Smooth muscle cell (in vitro differentiated cells): ENCODE results near the gene KIF26B. TPM values are rescaled to one million over a fixed set of nuclear protein-coding genes. Genes with fewer than 3 reads are reported as not detected.

Source experiments
- DNase-seq: peaks from one replicate; lab custom pipeline; 2025; ENCODE audit not compliant: unreplicated experiment; lab: John Stamatoyannopoulos, UW
- H2AFZ ChIP-seq: fragments of 200-600 bp; sonication (generic); 2 replicates; pipeline ENCODE4 v1.6.0; 2016; ENCODE audit warnings: antibody characterized with exemption, low read depth, mild to moderate bottlenecking
- H3F3A ChIP-seq: fragments of 200-600 bp; sonication (generic); 2 replicates; pipeline ENCODE4 v1.6.0; 2017; ENCODE audit warnings: antibody characterized with exemption, low read depth
- H3K27ac ChIP-seq: fragments of 200-600 bp; sonication (generic); 2 replicates; pipeline ENCODE4 v1.5.1; 2016; ENCODE audit warnings: low read depth, mild to moderate bottlenecking
- H3K27me3 ChIP-seq: fragments of 200-600 bp; sonication (generic); 2 replicates; pipeline ENCODE4 v1.6.1; 2016; ENCODE audit warnings: low read depth, mild to moderate bottlenecking
- H3K36me3 ChIP-seq: fragments of 200-600 bp; sonication (generic); 2 replicates; pipeline ENCODE4 v1.5.1; 2016; ENCODE audit warnings: low read depth
- H3K4me1 ChIP-seq: fragments of 200-600 bp; sonication (generic); 2 replicates; pipeline ENCODE4 v1.5.1; 2016; ENCODE audit warnings: low read depth
- H3K4me2 ChIP-seq: fragments of 200-600 bp; sonication (generic); 2 replicates; pipeline ENCODE4 v1.6.0; 2016; ENCODE audit warnings: mild to moderate bottlenecking
- H3K4me3 ChIP-seq: fragments of 200-600 bp; sonication (generic); 2 replicates; pipeline ENCODE4 v1.5.1; 2016; ENCODE audit warnings: mild to moderate bottlenecking
- H3K79me2 ChIP-seq: fragments of 200-600 bp; sonication (generic); 2 replicates; pipeline ENCODE4 v1.6.0; 2016; ENCODE audit warnings: low read depth, mild to moderate bottlenecking
- H3K9ac ChIP-seq: fragments of 200-600 bp; sonication (generic); 2 replicates; pipeline ENCODE4 v1.6.0; 2016; ENCODE audit warnings: low read depth
- H3K9me3 ChIP-seq: fragments of 200-600 bp; sonication (generic); replicated peaks from 2 replicates; pipeline ENCODE4 v1.5.1; 2016; ENCODE audit warnings: low read depth
- H4K20me1 ChIP-seq: fragments of 200-600 bp; sonication (generic); 2 replicates; pipeline ENCODE4 v1.6.0; 2016; ENCODE audit warnings: low read depth
- CTCF ChIP-seq: fragments of 200-600 bp; sonication (generic); IDR thresholded peaks from 2 replicates; pipeline ENCODE4 v1.5.1; 2017; ENCODE audit warnings: borderline replicate concordance, mild to moderate bottlenecking, antibody characterized with exemption; ENCODE audit not compliant: insufficient read depth, poor library complexity, severe bottlenecking
- WGBS: methylation state at CpG from one replicate; pipeline ENCODE4 v1.1.7; 2016; ENCODE audit warnings: low lambda C conversion rate; 5-methylcytosine and 5-hydroxymethylcytosine counted together
- polyA plus RNA-seq: library from polyadenylated mRNA; unstranded; fragments of >200 nt; fragmentation: Nextera tagmentation; extraction: Ambion mirVana; gene quantifications from 2 replicates; pipeline ENCODE4 v1.2.1, GENCODE V29; 2016
- total RNA-seq: library from RNA; depleted of rRNA; stranded (reverse); fragments of >200 nt; gene quantifications from 2 replicates; pipeline ENCODE4 v1.2.3, GENCODE V29; 2014

The KIF26B gene
- total and polyA plus RNA-seq, 2 experiments from 2014 or later, result 24.9 to 43.3 TPM

- Histone ChIP-seq H3K4me3 (no peak overlapping the region), H3K27me3 (no peaks in the 10 kb centered on the region), H3K79me2 (peaks cover 3% of the 10 kb centered on the region), H2AFZ (no peak overlapping the region), H3K4me2 (no peak overlapping the region), H3K9me3 (no peaks in the 10 kb centered on the region), H4K20me1 (peaks cover 29% of the 10 kb centered on the region), H3K4me1 (no peaks in the 10 kb centered on the region), H3K9ac (no peak overlapping the region), H3K36me3 (no peaks in the 10 kb centered on the region), H3K27ac (no peak overlapping the region), H3F3A (no peaks in the 10 kb centered on the region)
- WGBS, result 89% methylated on average over 58 of the region's 63 CpGs
- DNase-seq, result no peak
- no peak for TF ChIP-seq CTCF
These were observed 534.0 kb downstream of the KIF26B start for GRCh38 chr1:245688536-245689453.

- no peak overlapping the region for H3K27ac ChIP-seq
- H2AFZ ChIP-seq, result no peak overlapping the region
- no peak overlapping the region for H3K9ac ChIP-seq
- H4K20me1 ChIP-seq, result peaks cover 29% of the 10 kb centered on the region
- peaks cover 3% of the 10 kb centered on the region for H3K79me2 ChIP-seq
- H3K4me1 ChIP-seq, result no peaks in the 10 kb centered on the region
- H3K27me3 ChIP-seq, result no peaks in the 10 kb centered on the region
- no peaks in the 10 kb centered on the region for H3K36me3 ChIP-seq
- H3K4me3 ChIP-seq, result no peak overlapping the region
- WGBS, result 94% methylated on average over 9 of the region's 9 CpGs
- TF ChIP-seq CTCF, result no peak
- H3F3A ChIP-seq, result no peaks in the 10 kb centered on the region
- H3K9me3 ChIP-seq, result no peaks in the 10 kb centered on the region
- no peak overlapping the region for H3K4me2 ChIP-seq
- no peak for DNase-seq
These were observed 535.4 kb downstream of the KIF26B start for GRCh38 chr1:245690156-245690690.

GRCh38 chr1:245690946-245691541, 536.3 kb downstream of the KIF26B start:
- WGBS, result 90% methylated on average over 13 of the region's 13 CpGs

More at GRCh38 chr1:245690946-245691541, 536.3 kb downstream of the KIF26B start:
- TF ChIP-seq CTCF, result no peak
- Histone ChIP-seq H3K9ac (no peak overlapping the region), H3K4me1 (no peaks in the 10 kb centered on the region), H2AFZ (no peak overlapping the region), H3K27ac (no peak overlapping the region), H3K36me3 (no peaks in the 10 kb centered on the region), H3K27me3 (no peaks in the 10 kb centered on the region), H3K9me3 (no peaks in the 10 kb centered on the region), H3K4me2 (no peak overlapping the region), H3F3A (no peaks in the 10 kb centered on the region), H3K79me2 (peaks cover 3% of the 10 kb centered on the region), H3K4me3 (no peak overlapping the region), H4K20me1 (peaks cover 29% of the 10 kb centered on the region)
- DNase-seq, result no peak
